GM12878 (cell line): ENCODE measurements around the gene PNPLA8. TPM values are rescaled to one million over a fixed set of nuclear protein-coding genes. Genes with fewer than 3 reads are reported as not detected.
A peak's percentile ranks its signal among the peaks of the same experiment; 100 is the strongest.

Experiments used
- BMI1 ChIP-seq: fragments of 450-650 bp; IDR thresholded peaks from 2 replicates; pipeline ENCODE4 v1.6.1; 2016; ENCODE audit warnings: mild to moderate bottlenecking, moderate library complexity, borderline replicate concordance
- CBX3 ChIP-seq: fragments of 200-600 bp; sonication (generic); IDR thresholded peaks from 2 replicates; pipeline ENCODE4 v1.6.1; 2016; ENCODE audit warnings: low read depth, borderline replicate concordance
- CREB1 ChIP-seq: IDR thresholded peaks from 2 replicates; pipeline ENCODE4 v1.6.1; 2012; ENCODE audit warnings: low read depth, mild to moderate bottlenecking, inconsistent platforms
- CREM ChIP-seq: IDR thresholded peaks from 2 replicates; pipeline ENCODE4 v1.6.1; 2014; ENCODE audit warnings: antibody characterized with exemption, low read depth
- E4F1 ChIP-seq: fragments of 450-650 bp; IDR thresholded peaks from 2 replicates; pipeline ENCODE4 v1.6.1; 2018; ENCODE audit warnings: borderline replicate concordance, mild to moderate bottlenecking; ENCODE audit not compliant: partially characterized antibody
- EGR1 ChIP-seq, 2 experiments: IDR thresholded peaks; 1 replicate in 1 of 2; 2 replicates in 1 of 2; pipeline ENCODE4 v1.6.1; 2011 to 2012; ENCODE audit warnings: low read depth in 2 of 2, low read length in 2 of 2, borderline replicate concordance in 1 of 2, mild to moderate bottlenecking in 1 of 2, moderate library complexity in 1 of 2
- FOS ChIP-seq: IDR thresholded peaks from 3 replicates; pipeline ENCODE4 v1.6.1; 2011; ENCODE audit warnings: borderline replicate concordance; ENCODE audit not compliant: insufficient read length; ENCODE audit errors: extremely low read depth
- FOXK2 ChIP-seq: fragments of 450-650 bp; IDR thresholded peaks from 2 replicates; pipeline ENCODE4 v1.6.1; 2017; ENCODE audit warnings: mild to moderate bottlenecking, moderate library complexity
- HDAC6 ChIP-seq: fragments of 200-600 bp; sonication (generic); IDR thresholded peaks from one replicate; pipeline ENCODE4 v1.8.0; 2017; ENCODE audit warnings: antibody characterized with exemption; ENCODE audit not compliant: unreplicated experiment
- KDM1A ChIP-seq: fragments of 200-600 bp; sonication (generic); IDR thresholded peaks from 2 replicates; pipeline ENCODE4 v1.6.1; 2016; ENCODE audit warnings: borderline replicate concordance
- LARP7 ChIP-seq: fragments of 450-650 bp; IDR thresholded peaks from 2 replicates; pipeline ENCODE4 v1.6.1; 2017; ENCODE audit warnings: mild to moderate bottlenecking
- MEF2B ChIP-seq: fragments of 450-650 bp; IDR thresholded peaks from 2 replicates; pipeline ENCODE4 v1.6.1; 2018; ENCODE audit warnings: mild to moderate bottlenecking, moderate library complexity; ENCODE audit not compliant: partially characterized antibody, poor library complexity, severe bottlenecking
- NR2C1 ChIP-seq: fragments of 450-650 bp; IDR thresholded peaks from 2 replicates; pipeline ENCODE4 v1.6.1; 2017; ENCODE audit warnings: antibody characterized with exemption, mild to moderate bottlenecking, moderate library complexity
- RUNX3 ChIP-seq: IDR thresholded peaks from 2 replicates; pipeline ENCODE4 v1.6.1; 2012; ENCODE audit warnings: low read length, inconsistent platforms
- SIX5 ChIP-seq: IDR thresholded peaks from 2 replicates; pipeline ENCODE4 v1.6.1; 2011; ENCODE audit warnings: mild to moderate bottlenecking, low read depth, low read length, moderate library complexity; ENCODE audit not compliant: severe bottlenecking
- SREBF2 ChIP-seq: IDR thresholded peaks from 2 replicates; pipeline ENCODE4 v1.6.1; 2012; ENCODE audit warnings: mild to moderate bottlenecking, low read length
- STAT3 ChIP-seq: IDR thresholded peaks from 2 replicates; pipeline ENCODE4 v1.6.1; 2011; ENCODE audit warnings: low read depth, low read length, improper control_type of control experiment
- ZZZ3 ChIP-seq: IDR thresholded peaks from 2 replicates; pipeline ENCODE4 v1.6.1; 2011; ENCODE audit warnings: low read depth; ENCODE audit not compliant: control insufficient read depth, insufficient read length
- polyA plus RNA-seq, 11 experiments: library from polyadenylated mRNA; depleted of rRNA in 4 of 11; unstranded in 6 of 11; stranded (reverse) in 5 of 11; fragments of >200 nt; fragmentation: Nextera tagmentation in 4 of 11; fragmentation: Illumina TruSeq in 1 of 11; extraction: Ambion mirVana in 4 of 11; extraction: Trizol in 1 of 11; gene quantifications; 1 replicate in 1 of 11; 2 replicates in 10 of 11; pipeline versions ENCODE4 v1.2.1 to v1.2.3, GENCODE V29; 2011 to 2016; ENCODE audit warnings: inconsistent platforms in 2 of 11, missing spikeins in 2 of 11, low read depth in 1 of 11
- total RNA-seq, 4 experiments: library from RNA; depleted of rRNA in 3 of 4; stranded (reverse); fragments of >200 nt in 3 of 4; fragmentation: Illumina TruSeq in 1 of 4; extraction: Trizol in 1 of 4; gene quantifications; 2 replicates each; pipeline versions ENCODE4 v1.2.1 to v1.2.3, GENCODE V29; 2013 to 2021
- TF ChIP-seq, protein P1 (sequence below): IDR thresholded peaks from 2 replicates; pipeline ENCODE4 v1.6.1; 2012; ENCODE audit warnings: low read length, inconsistent platforms
- TF ChIP-seq, protein P2 (sequence below): IDR thresholded peaks from 2 replicates; pipeline ENCODE4 v1.6.1; 2012; ENCODE audit warnings: mild to moderate bottlenecking, low read depth, low read length
- TF ChIP-seq, protein P3 (sequence below): IDR thresholded peaks from 2 replicates; pipeline ENCODE4 v1.6.1; 2011; ENCODE audit warnings: low read depth, low read length, improper control_type of control experiment, borderline replicate concordance
- TF ChIP-seq, protein P4 (sequence below): IDR thresholded peaks from 2 replicates; pipeline ENCODE4 v1.6.1; 2012; ENCODE audit warnings: low read depth, low read length, improper control_type of control experiment

PNPLA8 gene
- total and polyA plus RNA-seq, 10 of the 15 experiments (the other 5 are each of a cell fraction or from before 2014, with no cell fraction given): 8.0 to 16.3 (median 12.2) TPM

GRCh38 chr7:108570146-108570755, 44.3 kb upstream of the PNPLA8 start (continued):
- TF ChIP-seq HDAC6 (peak; percentile 9), CREB1 (no peak), FOXK2 (no peak), EGR1 (IDR thresholded peaks at IDR 0.05; ENCODE audit: borderline replicate concordance in 1 of 2, low read depth in 2 of 2, low read length in 2 of 2) (no peak), MEF2B (no peak), ZZZ3 (no peak), E4F1 (no peak), RUNX3 (no peak), STAT3 (no peak), SIX5 (no peak), NR2C1 (no peak), LARP7 (0 out of 2 replicates have a peak, but pooled peaks have one; percentile 0), BMI1 (no peak), SREBF2 (no peak), CBX3 (no peak), KDM1A (no peak), FOS (no peak), CREM (no peak)
- TF ChIP-seq, protein P1, sequence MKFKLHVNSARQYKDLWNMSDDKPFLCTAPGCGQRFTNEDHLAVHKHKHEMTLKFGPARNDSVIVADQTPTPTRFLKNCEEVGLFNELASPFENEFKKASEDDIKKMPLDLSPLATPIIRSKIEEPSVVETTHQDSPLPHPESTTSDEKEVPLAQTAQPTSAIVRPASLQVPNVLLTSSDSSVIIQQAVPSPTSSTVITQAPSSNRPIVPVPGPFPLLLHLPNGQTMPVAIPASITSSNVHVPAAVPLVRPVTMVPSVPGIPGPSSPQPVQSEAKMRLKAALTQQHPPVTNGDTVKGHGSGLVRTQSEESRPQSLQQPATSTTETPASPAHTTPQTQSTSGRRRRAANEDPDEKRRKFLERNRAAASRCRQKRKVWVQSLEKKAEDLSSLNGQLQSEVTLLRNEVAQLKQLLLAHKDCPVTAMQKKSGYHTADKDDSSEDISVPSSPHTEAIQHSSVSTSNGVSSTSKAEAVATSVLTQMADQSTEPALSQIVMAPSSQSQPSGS: no peak
- TF ChIP-seq, protein P2, sequence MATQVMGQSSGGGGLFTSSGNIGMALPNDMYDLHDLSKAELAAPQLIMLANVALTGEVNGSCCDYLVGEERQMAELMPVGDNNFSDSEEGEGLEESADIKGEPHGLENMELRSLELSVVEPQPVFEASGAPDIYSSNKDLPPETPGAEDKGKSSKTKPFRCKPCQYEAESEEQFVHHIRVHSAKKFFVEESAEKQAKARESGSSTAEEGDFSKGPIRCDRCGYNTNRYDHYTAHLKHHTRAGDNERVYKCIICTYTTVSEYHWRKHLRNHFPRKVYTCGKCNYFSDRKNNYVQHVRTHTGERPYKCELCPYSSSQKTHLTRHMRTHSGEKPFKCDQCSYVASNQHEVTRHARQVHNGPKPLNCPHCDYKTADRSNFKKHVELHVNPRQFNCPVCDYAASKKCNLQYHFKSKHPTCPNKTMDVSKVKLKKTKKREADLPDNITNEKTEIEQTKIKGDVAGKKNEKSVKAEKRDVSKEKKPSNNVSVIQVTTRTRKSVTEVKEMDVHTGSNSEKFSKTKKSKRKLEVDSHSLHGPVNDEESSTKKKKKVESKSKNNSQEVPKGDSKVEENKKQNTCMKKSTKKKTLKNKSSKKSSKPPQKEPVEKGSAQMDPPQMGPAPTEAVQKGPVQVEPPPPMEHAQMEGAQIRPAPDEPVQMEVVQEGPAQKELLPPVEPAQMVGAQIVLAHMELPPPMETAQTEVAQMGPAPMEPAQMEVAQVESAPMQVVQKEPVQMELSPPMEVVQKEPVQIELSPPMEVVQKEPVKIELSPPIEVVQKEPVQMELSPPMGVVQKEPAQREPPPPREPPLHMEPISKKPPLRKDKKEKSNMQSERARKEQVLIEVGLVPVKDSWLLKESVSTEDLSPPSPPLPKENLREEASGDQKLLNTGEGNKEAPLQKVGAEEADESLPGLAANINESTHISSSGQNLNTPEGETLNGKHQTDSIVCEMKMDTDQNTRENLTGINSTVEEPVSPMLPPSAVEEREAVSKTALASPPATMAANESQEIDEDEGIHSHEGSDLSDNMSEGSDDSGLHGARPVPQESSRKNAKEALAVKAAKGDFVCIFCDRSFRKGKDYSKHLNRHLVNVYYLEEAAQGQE: no peak
- TF ChIP-seq, protein P3, sequence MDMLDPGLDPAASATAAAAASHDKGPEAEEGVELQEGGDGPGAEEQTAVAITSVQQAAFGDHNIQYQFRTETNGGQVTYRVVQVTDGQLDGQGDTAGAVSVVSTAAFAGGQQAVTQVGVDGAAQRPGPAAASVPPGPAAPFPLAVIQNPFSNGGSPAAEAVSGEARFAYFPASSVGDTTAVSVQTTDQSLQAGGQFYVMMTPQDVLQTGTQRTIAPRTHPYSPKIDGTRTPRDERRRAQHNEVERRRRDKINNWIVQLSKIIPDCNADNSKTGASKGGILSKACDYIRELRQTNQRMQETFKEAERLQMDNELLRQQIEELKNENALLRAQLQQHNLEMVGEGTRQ: no peak
- TF ChIP-seq, protein P4, sequence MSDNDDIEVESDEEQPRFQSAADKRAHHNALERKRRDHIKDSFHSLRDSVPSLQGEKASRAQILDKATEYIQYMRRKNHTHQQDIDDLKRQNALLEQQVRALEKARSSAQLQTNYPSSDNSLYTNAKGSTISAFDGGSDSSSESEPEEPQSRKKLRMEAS: no peak
